ENCODE measurements around the gene MORF4L1.
"Not testable (repeated sequence)": the region's sequence is repeated elsewhere in the genome, so short reads cannot be mapped to it uniquely, and the experiment has no call there.

Gene MORF4L1

DNA sequence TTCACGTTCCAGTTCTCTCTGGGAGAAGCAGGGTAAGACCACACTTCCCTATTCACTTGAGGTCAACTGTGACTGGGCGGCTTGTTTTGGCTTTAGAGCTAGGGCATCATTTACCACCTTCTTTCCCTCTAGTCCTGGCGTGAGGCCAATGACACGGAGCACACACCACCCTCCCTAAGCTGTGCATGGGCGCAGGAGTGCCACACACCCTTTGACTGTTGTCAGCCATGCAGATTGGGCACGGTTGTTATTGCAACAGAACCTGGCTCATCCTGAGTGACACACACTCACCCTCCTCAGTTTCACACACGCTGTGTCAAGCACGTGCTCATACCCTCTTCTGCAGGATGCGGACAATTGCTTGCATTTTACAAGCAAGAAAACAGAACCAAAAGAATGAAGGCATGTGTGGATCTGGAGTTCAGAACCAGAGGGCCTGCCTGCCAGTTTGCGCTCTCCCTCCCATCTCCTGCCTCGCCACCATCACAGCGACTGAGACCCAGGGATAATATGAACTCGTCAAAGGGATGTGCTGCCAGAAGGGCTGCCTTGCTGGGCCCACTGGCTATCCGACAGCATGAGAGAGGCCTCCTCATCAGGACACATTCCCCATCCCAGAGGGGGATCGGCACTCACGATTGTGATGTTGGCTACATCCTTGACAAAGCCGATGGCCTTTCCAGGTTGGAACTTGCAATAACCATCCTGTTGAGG lies 54.5 kb downstream of the MORF4L1 start:
- no peak for FAIRE-seq

DNA sequence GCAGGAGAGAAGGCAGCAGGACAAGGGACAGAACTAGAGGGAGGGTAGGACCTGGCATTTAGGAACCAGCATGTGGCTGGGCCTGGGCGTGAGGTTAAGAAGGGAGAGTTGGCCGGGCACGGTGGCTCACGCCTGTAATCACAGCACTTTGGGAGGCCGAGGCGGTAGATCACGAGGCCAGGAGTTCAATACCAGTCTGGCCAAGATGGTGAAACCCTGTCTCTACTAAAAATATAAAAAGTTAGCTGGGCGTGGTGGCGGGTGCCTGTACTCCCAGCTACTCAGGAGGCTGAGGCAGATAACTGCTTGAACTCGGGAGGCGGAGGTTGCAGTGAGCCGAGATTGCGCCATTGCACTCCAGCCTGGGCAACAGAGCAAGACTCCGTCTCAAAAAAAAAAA lies 55.5 kb downstream of the MORF4L1 start:
- FAIRE-seq, result not testable (repeated sequence)

DNA sequence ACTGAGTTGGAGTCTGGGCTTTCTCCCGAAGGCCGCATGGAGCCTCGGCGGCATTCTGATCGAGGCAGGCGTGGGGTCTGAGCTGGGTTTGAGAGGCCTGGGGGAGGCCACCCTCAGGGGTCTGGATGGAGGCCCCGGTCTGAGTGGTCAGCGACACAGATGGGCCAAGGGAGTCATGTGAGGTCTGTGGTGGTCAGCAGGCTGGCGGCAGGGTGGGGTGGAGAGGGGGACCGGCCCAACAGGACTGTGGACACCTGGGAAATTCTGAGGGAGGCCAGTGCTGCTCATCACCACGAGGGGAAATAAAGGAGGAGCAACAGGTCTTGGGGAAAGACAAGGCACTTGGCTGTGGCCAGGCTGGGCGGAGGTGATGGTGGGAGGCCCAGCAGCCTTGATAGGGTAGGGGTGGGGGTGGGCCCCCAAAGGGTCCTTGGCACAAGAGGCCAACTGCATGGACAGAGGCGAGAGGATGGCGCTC lies 56.0 kb downstream of the MORF4L1 start:
- no peak for FAIRE-seq

DNA sequence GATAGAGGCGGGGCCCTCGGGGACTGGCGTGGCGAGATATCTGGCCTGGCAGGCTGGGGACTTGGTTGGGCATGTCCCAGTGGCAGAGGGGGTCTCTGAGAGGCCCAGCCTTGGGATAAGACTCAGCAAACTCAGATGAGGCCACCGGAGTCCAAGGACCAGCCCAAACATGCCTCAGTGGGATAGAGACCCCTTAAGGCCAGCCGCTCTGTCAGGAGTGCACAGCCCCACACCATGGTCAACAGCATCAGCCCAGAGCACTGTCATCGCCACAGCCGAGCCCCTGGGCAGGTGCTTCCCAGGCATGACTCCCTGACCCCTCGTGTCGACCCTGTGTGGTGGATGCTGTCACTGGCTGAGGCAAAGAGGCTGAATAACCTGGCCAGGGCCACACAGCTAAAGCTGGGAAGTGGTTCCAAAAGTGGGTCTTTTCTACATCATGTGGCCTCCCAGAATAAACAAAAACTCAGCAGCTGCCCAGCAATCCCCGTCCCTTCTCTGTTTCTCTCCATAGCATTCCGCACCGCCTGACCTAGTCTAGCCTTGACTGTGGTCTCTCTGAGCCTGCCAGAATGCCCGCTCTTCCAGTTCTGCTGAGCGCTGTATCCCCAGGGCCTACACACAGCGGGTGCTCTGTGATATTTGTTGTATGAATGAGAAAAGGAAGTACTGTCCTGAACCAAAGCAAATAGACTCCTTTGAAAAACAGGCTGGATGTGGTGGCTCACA lies 57.0 kb downstream of the MORF4L1 start:
- FAIRE-seq, result no peak

DNA sequence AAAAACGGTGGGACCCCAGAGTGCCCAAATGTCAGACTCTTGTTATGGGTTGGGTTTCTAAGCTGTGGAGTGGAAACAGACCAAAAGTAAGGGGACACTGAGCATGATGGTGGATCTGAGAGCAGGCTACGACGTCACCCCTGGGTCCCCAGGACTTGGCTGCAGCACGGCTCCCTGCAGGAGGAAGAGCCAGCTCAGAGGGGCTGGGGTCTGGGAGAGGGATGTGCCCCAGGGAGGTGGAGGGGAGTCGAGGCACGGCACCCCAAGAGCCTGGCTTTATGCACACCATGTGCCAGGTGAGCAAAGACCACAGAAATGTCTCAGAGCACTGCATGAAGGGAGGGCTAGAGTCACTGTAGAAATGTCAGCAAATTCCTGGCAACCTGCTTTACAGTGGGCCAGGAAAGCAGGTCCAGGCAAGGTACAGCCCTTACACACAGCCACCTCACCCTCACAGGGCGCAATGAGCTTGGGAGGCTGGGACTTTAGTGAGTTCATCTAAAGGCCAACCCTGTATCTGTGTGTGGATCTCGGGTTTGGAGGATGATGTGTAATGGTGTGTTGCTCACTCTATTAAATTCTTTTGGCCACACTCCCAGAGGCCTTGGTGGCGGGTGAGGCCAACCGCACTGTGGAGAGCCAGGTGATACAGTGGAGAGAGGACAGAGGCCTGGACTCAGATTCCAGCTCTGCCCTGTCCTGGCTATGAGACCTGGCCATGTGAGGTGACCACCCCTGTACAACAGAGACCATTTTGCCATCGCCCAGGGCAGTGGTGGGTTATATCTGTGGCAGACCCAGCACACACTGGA lies 58.1 kb downstream of the MORF4L1 start:
- FAIRE-seq, result no peak

DNA sequence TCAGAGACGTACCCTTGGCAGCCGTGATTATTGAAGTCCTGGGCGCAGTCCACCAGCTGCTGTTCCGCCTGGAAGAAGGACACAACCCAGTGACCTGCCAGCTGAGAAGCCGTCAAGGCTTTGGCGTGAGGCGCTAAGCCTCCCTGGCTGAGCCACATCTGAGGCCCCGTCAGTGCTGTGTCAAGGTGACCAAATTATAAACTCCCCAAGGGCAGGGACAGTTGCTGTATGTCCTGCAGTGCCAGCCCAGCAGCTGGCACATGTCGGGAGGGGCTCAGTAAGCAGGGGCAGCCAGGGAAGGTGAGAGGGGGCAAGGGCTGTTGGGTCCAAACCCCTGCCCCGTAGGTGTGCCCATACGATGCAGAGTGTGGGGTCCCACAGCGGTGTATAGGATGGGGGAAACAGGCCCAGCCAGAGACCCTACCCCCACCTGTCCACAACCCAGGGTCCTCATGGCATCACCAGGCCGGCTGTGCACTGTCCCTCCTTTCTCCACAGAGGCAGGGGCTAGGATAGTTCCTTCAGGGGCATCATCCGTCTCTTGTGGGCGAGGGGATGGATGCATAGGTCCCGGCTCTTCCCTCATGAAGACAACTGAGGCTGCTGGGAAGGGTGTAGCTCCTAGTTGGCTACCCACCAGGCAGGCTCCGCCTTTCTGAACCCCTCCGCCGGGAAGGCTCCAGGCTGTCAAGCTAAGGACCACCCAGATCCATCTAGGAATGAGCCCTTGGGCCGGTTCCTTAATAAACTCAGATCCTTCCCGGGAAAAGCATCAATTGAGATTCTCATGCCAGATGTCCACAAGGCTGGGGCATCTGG lies 59.0 kb downstream of the MORF4L1 start:
- FAIRE-seq, result no peak

DNA sequence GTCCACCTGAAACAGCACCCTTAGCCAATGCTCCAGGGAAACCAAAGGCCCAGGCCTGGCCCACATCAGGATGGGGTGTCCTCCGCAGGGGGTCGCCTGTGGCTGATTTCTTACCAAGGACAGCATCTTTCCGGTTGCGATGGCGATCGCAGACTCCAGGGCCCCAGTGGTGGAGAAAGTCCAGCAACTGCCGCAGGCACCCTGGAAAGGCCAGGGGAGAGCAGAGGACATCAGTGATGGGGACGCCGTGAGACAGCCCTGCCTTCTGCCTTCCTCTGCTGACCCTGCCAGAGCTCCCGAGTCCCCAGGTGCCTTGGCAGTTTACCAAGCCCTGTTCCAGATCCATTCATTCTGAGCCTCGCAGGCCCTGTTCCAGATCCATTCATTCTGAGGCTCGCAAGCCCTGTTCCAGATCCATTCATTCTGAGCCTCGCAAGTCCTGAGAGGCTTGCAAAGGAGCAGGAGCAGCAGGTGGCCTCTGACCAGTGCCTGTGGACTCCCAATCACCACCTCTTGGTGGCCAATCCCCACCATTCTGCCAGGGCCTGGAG lies 59.6 kb downstream of the MORF4L1 start:
- no peak for FAIRE-seq

DNA sequence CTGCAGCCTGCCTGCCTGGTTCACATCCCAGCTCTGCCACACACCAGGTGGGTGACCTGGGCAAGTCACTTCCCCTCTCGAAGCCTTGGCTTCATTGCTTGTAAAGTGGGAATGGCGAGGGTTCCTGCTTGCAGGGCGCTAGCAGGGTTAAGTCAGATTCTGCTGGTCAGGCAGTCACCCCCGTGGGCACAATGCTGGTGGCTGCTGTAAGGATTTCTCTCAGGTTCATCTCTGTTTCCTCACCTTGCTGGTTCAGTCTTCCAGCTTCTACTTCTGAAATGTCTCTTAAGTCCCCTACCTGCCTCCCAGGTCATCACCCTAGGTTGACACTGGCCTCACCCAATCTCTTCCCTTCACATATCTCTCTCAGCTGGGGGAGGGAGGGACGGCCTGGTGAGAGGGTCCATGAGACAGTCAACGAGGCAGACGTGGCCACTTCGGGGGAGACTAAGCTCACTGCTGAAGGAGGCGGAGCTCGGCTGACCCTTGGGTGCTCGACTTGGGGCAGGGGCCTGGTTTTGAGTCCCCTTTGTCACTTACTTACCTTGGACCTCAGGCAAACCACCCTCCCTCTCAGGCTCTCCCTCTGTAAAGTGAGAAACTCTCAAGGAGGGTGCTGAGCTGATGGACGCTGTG lies 60.6 kb downstream of the MORF4L1 start:
- no peak for FAIRE-seq

DNA sequence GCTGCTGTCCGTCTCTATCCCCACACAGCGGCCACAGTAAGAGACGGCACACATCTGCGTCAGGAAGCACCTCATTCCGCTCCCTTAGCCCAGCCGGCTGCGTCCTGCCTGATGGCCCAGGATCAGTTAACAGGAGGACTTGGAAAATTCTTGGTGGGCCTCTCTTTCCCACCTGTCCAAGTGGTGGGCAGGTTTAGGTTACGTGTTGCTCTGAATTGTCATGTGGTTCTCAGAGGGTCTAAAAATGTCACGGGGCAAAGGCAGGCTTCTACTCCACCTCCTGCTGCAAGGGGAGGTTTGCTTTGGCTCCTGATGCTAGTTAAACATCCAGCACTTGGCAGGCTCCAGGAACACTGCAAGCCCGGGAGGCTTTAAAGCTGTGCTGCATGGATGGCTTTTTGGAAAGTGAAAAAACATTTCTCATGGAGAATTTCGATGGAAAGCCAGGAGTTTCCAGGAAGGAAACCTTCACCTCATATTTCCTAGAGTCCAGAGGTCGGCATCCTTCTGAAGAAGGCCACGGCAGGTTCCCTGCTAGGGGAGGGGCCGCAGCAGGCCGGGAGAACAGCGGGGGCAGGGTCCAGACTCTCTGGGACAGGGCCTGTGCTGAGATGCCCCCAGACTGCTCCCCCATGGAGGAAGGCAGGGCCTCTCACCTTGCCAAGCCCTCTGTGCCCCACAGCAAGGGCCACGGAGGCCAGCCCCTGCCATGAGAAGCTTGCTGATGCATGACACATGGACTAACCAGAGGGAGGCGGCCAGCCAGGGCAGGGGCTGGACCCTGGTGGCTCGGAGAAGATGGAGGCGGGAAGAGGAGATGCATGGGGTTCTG lies 61.3 kb downstream of the MORF4L1 start:
- FAIRE-seq, result no peak

DNA sequence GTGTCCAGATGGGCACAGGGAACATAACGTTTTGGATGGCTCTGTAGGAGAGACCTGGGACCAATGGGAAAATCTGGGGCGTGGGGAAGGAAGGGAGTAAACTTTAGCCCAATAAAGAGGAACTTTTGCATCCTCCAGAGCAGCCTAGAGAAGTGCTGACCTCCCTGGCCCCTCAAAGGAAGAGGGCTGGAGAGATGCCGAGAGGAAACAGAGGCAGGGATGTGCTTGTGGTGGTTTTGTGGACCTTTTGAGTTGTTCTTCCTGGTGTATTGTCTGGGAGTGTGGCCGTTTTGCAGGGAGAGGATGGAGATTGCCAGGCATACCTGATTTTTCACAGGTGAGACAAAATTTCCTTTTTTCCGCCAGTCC lies 61.9 kb downstream of the MORF4L1 start:
- FAIRE-seq, result no peak

DNA sequence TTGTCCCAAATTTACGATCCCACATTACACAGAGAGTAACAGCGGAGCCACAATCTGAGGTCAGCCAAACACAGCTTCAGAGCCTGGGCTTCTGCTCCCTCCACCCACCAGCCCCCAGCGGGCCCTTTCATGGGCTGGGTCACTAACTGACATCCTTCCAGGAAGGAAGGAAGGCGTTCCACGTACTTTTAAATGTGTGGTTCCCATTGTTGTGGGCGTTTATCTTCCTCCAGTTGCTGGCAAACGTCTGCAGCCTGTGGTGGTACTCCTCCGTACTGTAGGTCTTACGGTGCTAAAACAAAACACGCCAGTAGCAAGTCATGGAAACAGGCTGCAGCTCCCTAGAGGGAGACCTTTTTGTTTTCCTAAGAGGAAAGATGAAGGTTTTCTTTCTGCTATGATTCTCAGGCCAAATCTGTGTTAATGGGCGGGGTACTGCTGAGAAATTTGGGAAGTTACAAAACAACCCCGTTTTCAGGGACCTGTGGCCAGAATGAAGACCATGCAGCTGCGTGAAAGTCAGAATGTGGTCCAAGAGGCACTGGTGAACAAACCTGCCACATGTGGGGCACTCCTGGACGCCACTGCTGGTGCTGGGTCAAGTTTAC lies 64.5 kb downstream of the MORF4L1 start:
- no peak for FAIRE-seq

DNA sequence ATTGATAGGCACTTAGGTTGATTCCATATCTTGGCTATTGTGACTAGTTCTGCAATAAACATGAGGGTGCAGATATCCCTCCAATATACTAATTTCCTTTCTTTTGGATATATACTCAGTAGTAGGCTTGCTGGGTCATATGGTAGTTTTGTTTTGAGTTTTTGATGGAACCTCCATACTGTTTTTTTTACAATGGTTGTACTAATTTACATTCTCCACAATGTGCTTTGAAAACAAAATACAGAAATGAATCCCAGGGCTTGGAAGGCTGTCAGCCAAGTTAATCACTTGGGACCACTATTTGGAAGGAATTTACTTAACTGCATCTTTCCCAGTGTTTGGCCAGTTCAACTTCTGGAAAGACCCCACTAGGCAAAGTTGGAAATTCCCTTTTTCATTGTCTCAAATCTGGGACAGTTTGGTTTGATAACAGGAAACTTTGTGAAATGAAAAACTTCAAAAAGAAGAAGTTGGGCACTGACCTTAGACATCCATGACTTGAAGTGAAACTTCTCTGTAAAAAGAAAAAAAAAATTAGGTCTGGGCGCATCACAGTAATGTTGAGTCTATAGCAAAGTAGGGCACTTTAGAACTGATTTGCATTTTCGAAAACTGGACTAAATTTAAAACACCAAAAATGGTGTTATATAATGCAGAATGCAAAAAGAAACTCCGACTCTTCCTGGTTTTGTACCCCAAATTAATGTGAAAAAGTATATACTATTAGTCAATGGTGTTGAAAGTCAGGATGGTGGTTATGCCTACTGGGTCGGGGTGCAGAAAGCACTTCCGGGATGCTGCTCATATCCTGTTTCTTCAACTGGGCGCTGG lies 66.2 kb downstream of the MORF4L1 start:
- FAIRE-seq, result no peak

DNA sequence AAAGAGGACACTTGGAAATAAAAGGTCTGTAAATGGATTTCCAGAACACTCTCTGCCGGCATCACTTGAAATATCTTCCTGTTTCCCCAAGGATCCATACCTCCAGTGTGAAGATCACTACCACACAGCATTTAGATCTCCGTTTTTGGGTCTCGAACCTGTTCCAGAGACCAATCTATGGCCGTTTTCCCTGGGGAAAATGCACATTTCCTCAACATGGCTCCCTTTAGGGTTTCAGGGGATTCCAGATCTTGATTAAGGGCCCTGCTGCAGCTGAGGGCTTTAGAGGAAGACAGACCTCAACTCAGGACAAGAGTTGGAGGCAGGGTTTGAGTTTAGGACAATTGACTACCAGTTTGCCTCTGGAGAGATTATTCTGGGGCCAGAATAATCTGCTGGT lies 70.1 kb downstream of the MORF4L1 start:
- no peak for FAIRE-seq

DNA sequence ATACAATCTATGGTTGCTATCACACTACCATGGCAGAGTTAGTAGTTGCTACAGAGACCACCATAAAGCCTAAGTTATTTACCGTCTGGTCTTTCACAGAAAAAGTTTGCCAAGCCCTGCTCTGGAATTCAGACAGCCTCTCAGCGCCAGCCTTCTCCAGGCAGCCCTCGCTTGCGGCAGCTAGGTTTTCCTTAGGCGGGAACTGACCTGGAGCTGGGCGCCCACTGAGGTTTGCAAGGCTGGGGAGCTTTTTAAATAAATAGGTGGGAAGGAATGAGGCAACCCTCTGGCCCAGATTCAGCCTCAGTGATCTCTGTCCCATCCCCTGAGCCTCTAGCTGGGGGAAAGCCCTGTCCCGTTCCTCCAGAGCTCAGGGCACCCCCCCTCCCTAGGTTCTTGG lies 71.0 kb downstream of the MORF4L1 start:
- no peak for FAIRE-seq

DNA sequence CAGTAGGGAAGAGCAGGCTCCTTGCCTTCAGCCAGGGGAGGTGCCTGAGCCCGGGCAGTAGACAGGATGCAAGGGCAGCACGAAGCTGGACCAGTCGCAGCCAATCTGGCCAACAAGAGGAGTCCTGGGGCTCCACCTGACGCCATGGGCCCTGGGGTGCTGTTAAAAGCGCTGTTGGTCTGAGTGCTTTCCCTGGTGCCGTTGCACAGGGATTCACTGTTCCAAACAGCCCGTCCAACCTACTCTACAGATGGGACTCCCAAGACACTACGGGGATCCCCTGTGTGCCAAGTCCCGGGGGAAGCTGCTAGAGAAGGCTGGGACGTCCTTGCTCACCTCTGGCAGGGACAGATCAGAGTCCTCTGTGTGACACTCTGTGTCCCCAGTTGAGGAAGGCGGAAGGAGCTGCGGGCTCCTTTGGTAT lies 71.5 kb downstream of the MORF4L1 start:
- no peak for FAIRE-seq

DNA sequence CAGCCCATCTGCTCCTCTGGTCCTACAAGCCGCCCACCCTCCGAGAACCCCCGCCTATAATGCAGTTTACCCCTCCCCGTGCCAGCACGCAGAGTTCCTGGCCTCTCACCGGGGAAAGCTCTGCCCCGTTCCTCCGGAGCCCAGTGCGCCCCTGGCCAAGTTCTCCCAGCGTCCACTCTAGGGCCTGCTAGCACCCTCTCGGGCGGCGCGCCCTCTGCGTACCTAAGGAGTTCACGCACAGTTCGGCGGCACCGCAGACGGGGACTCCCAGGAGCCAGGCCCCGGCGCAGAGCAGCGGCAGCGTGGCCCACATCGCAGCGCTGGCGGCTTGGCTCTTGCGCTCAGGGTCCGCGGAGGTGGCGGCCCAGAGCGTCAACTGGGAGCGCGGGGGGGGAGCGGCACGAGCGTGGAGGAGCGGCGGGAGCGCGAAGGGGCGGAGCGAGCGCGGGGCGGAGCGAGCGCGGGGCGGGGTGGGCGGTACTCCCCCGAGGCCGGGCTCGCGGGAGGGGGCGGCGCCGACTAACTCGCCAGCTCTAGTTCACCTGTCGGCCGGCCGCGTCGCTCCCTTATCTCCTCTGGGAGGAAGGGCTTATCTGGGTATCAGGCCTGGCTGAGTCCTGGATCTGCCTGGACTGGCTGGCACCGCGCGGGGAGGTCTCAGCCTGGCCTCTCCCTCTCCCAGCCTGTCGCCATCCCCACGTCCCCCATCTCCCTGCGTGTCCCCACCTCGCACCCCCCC lies 72.1 kb downstream of the MORF4L1 start, which contains the start of gene CTSH:
Gene CTSH (minus strand): TSS at position 378 of the 739 bp plus-strand sequence. CDS start 65 bp downstream, at position 313.
- FAIRE-seq, result no peak

DNA sequence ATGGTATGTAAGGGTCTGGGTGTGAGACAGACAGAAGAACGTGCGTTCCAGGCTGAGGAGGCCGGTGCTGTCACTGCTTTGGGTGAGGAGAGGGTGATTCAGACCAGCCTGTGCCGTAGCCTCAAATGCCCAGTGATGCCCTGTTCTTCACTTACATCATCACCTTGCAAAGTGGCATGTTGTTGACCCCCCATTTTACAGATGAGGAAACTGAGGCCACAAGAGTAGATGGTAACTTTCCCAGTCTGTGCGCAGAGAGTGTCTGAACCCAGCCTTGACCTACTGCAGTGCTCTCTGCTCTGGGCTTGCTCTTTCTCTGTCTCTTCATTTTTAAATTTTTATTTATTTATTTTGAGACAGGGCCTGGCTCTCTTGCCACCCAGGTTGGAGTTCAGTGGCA lies 73.8 kb downstream of the MORF4L1 start:
- no peak for FAIRE-seq

DNA sequence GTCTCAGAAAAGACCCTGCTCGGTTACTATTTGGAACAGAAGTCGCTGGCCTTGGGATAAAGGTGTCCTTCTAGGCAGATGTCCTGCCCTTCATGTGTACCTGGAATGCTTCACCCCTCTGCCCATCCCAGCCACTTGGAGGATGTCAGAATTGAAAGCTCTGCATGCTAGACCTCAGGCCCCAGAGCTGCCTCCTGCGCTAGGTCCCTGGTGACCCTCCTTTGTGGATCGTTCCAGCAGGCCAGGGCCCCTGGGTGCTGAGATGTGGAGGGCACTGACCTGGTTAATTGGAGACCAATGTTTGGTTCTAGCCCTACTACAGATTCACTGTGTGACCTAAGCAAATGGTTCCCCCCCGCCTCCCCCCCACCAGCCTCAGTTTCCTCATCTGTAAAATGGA lies 74.8 kb downstream of the MORF4L1 start:
- no peak for FAIRE-seq

Data from TTC549 (cell line).